HG03565 (cell line): ENCODE results near the gene PTOV1.

Source experiments
- ATAC-seq: cut with Tn5 transposase; IDR thresholded peaks from one replicate; pipeline ENCODE4 v1.9.1; 2021; ENCODE audit warnings: mild to moderate bottlenecking, moderate library complexity; ENCODE audit not compliant: unreplicated experiment

PTOV1 gene

GRCh38 chr19:49858088-49858985 lies 7.4 kb downstream of the PTOV1 start:
- ATAC-seq = no peak

GRCh38 chr19:49859682-49860335 lies 8.8 kb downstream of the PTOV1 start:
- no peak for ATAC-seq

GRCh38 chr19:49860336-49861102 lies 9.6 kb downstream of the PTOV1 start:
- ATAC-seq = no peak

GRCh38 chr19:49861107-49861506 lies 10.1 kb downstream of the PTOV1 start:
- ATAC-seq = no peak

- ATAC-seq = no peak
Measured at GRCh38 chr19:49861541-49862378, 10.8 kb downstream of the PTOV1 start.

GRCh38 chr19:49862391-49863253 lies 11.7 kb downstream of the PTOV1 start:
- ATAC-seq = no peak

GRCh38 chr19:49863254-49863934 lies 12.4 kb downstream of the PTOV1 start:
- ATAC-seq = no peak

GRCh38 chr19:49863935-49864320 lies 13.0 kb downstream of the PTOV1 start:
- ATAC-seq = no peak

- no peak for ATAC-seq
Measured at GRCh38 chr19:49864890-49865289, 13.9 kb downstream of the PTOV1 start.

- ATAC-seq = peak; percentile 32
Measured at GRCh38 chr19:49866933-49867782, 16.2 kb downstream of the PTOV1 start, which contains the start of gene PNKP. PNKP (minus strand) TSS chr19:49867576; CDS start chr19:49867204, 372 bp downstream.

- ATAC-seq = no peak
Measured at GRCh38 chr19:49869009-49869483, 18.1 kb downstream of the PTOV1 start.

GRCh38 chr19:49869484-49870308 lies 18.7 kb downstream of the PTOV1 start:
- ATAC-seq = peak; percentile 61

GRCh38 chr19:49870309-49870901 lies 19.4 kb downstream of the PTOV1 start:
- no peak for ATAC-seq

GRCh38 chr19:49871349-49871985 lies 20.5 kb downstream of the PTOV1 start:
- no peak for ATAC-seq

GRCh38 chr19:49872245-49873128 lies 21.5 kb downstream of the PTOV1 start:
- no peak for ATAC-seq
